A673 (cell line): ENCODE data around the gene SHISA3. TPM values are rescaled to one million over a fixed set of nuclear protein-coding genes. Genes with fewer than 3 reads are reported as not detected.

Experiments used
- BruUV-seq: library from RNA; stranded (reverse); fragments of 400-500 nt; replicated peaks from 2 replicates; lab custom pipeline; 2021; lab: Mats Ljungman, UMichigan
- CTCF ChIA-PET: fragments of 300-600 bp; sonication (Branson Sonifier 250); formaldehyde crosslinking; loops from one replicate; lab custom pipeline; 2022; ENCODE audit warnings: antibody characterized with exemption; lab: Charles Lee
- POLR2A ChIA-PET: fragments of 300-600 bp; sonication (Branson Sonifier 250); formaldehyde crosslinking; loops from one replicate; lab custom pipeline; 2022; ENCODE audit warnings: antibody characterized with exemption; ENCODE audit not compliant: low non-redundant PET; lab: Charles Lee
- DNase-seq: peaks from one replicate; pipeline ENCODE4 v3.0.0-alpha.2; 2015; ENCODE audit warnings: low spot score
- H3K27ac ChIP-seq: fragments of 200-600 bp; sonication (generic); 2 replicates; pipeline ENCODE4 v1.5.1; 2016; ENCODE audit warnings: mixed run types, low read depth, mild to moderate bottlenecking, mixed read lengths, antibody characterized with exemption, low read length; ENCODE audit not compliant: poor library complexity, severe bottlenecking
- H3K27me3 ChIP-seq: fragments of 200-600 bp; sonication (generic); replicated peaks from 2 replicates; pipeline ENCODE4 v1.6.1; 2017; ENCODE audit warnings: mixed run types, low read depth, mild to moderate bottlenecking, mixed read lengths, antibody characterized with exemption, low read length; ENCODE audit not compliant: insufficient read depth, poor library complexity
- H3K36me3 ChIP-seq: fragments of 200-600 bp; sonication (generic); 2 replicates; pipeline ENCODE4 v1.6.1; 2016; ENCODE audit warnings: mixed run types, mild to moderate bottlenecking, mixed read lengths, antibody characterized with exemption, low read length; ENCODE audit not compliant: insufficient read depth, poor library complexity, severe bottlenecking
- H3K4me1 ChIP-seq: fragments of 200-600 bp; sonication (generic); 2 replicates; pipeline ENCODE4 v1.6.1; 2017; ENCODE audit warnings: mixed run types, mild to moderate bottlenecking, mixed read lengths, antibody characterized with exemption, low read length; ENCODE audit not compliant: insufficient read depth, poor library complexity, severe bottlenecking
- H3K4me3 ChIP-seq: fragments of 200-600 bp; sonication (generic); 2 replicates; pipeline ENCODE4 v1.5.1; 2016; ENCODE audit warnings: low read depth, mixed run types, mild to moderate bottlenecking, mixed read lengths, low read length; ENCODE audit not compliant: poor library complexity, severe bottlenecking
- H3K9me3 ChIP-seq: fragments of 200-600 bp; sonication (generic); 2 replicates; pipeline ENCODE4 v1.6.1; 2016; ENCODE audit warnings: mixed run types, low read depth, mild to moderate bottlenecking, mixed read lengths, antibody characterized with exemption, low read length; ENCODE audit not compliant: poor library complexity, severe bottlenecking
- EZH2 ChIP-seq: fragments of 200-600 bp; sonication (generic); IDR thresholded peaks from 2 replicates; pipeline ENCODE4 v1.6.1; 2017; ENCODE audit warnings: borderline replicate concordance, low read depth, mild to moderate bottlenecking, mixed read lengths, antibody characterized with exemption, low read length; ENCODE audit not compliant: poor library complexity, severe bottlenecking
- intact Hi-C: fragments of 100-400 bp; cut with micrococcal nuclease; formaldehyde crosslinking; loops from one replicate; pipeline ENCODE4 v1.10.0; 2022; ENCODE audit not compliant: unreplicated experiment
- total RNA-seq: library from RNA; stranded (reverse); gene quantifications from 2 replicates; pipeline ENCODE4 v1.2.3, GENCODE V29; 2021
- TF ChIP-seq, protein P1 (sequence below): fragments of 300-800, 200-600 bp; sonication (generic); conservative IDR thresholded peaks from 2 replicates; pipeline ENCODE4 v1.5.1; 2017; ENCODE audit warnings: low read depth, mild to moderate bottlenecking, antibody characterized with exemption, low read length, moderate library complexity, mixed read lengths

Gene SHISA3
- total RNA-seq, 1 experiment from 2014 or later: 0.39 TPM

DNA sequence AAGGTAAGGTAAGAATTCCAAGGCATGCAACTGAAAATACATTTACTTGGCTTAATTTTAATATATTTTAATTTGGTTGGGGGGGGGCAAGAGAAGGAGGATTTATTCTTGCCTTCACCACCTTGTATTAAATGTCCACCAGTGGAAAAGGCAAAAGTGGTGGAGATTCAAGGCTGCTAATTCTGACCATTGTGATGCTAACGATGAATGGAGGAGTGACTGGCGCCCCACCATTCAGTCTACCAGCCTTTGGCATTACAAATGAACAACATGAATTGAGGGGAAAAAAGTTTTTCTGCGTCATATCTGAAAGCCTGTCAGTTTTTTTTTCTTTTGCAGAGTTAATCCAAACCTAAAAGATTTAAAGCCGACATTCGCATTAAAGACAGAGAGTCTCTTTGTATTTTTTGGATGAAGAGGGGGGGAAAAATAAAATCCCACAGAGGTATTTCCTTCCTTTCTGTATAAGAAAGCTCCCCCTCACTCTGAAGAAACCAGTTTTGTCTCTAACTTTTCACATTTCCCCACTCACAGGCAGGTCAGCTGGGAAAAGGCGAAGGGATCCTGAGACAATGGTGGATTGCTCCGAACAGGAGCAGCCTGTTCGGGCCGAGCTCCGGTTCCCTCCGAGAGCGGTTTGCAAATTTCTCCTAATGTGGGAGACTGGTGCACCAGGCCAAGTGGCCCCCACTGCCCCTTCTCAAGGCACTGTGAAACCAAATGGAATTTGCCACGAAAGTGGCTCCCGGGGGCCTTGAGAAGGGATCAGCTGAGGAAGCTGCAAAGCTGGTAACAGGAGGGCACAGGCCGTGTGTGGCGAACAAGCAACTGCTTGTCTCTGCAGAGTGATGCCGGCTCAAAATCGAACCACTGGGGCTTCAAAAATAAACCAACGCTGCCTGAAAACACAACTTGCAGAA, 28.1 kb downstream of the SHISA3 start:
- ChIA-PET POLR2A (no interaction called here), CTCF (no interaction called here)
- no peak for DNase-seq
- intact Hi-C loops: no loop called here
- TF ChIP-seq, protein P1, sequence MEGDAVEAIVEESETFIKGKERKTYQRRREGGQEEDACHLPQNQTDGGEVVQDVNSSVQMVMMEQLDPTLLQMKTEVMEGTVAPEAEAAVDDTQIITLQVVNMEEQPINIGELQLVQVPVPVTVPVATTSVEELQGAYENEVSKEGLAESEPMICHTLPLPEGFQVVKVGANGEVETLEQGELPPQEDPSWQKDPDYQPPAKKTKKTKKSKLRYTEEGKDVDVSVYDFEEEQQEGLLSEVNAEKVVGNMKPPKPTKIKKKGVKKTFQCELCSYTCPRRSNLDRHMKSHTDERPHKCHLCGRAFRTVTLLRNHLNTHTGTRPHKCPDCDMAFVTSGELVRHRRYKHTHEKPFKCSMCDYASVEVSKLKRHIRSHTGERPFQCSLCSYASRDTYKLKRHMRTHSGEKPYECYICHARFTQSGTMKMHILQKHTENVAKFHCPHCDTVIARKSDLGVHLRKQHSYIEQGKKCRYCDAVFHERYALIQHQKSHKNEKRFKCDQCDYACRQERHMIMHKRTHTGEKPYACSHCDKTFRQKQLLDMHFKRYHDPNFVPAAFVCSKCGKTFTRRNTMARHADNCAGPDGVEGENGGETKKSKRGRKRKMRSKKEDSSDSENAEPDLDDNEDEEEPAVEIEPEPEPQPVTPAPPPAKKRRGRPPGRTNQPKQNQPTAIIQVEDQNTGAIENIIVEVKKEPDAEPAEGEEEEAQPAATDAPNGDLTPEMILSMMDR: no peak
- no peak for TF ChIP-seq EZH2
- Histone ChIP-seq H3K27me3 (no peaks in the 10 kb centered on the region), H3K36me3 (no peaks in the 10 kb centered on the region), H3K9me3 (no peaks in the 10 kb centered on the region), H3K27ac (no peak overlapping the region), H3K4me1 (no peaks in the 10 kb centered on the region), H3K4me3 (no peak overlapping the region)
- BruUV-seq: no TSS peak

DNA sequence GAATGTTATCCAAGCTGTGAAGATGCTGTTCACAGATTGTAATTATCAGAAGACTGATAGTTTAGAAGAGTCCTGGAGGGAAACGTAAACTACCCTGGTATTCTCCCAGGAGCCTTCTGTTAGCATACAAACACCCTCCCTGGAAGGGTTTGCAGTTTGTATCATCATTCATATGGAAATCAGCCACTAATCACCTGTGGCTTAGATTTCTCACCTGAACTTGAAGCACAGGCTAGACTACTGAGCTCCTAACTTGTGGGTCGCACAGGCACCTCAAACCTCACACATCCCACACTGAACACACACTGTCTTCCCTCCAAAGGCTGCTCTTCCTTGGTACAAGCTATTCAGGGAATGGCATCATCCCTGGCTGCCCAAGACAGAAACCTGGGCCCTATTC, 30.7 kb downstream of the SHISA3 start:
- Histone ChIP-seq H3K9me3 (no peaks in the 10 kb centered on the region), H3K36me3 (no peaks in the 10 kb centered on the region), H3K27ac (no peak overlapping the region), H3K27me3 (no peaks in the 10 kb centered on the region), H3K4me3 (no peak overlapping the region), H3K4me1 (no peaks in the 10 kb centered on the region)
- intact Hi-C loops: no loop called here
- no peak for DNase-seq
- ChIA-PET POLR2A (no interaction called here), CTCF (no interaction called here)
- TF ChIP-seq, protein P1: no peak
- no peak for TF ChIP-seq EZH2
- BruUV-seq: no TSS peak

DNA sequence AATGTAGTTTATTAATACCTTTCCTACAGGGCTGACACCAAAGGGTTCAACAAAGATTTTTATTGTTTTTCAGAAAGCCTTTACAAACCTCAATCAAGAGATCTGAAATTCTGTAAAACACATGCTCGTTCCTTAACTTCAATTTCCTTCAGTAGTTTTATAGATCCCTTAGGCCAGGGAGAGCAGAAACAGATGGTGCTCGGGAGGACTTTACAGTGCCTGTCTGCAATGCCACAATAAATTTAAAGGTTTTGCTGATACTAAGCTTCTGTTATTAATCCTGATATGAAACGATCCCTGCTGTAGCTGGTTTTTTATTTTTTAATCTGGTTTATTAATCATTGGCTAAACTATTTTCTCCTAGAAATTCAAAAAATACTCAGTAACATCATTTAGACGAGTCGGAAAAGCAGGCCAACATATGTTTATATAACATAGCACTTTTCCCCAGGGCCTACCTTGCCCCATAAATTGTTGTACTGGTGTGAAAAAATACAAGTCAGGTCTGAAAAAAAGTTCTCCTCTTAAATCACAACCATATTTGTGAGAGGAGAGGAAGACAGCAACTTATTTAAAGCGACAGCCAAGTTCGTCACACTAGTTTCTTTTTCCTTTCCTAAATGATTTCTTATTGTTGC, 39.8 kb downstream of the SHISA3 start:
- ChIA-PET POLR2A (no interaction called here), CTCF (no interaction called here)
- no TSS peak for BruUV-seq
- no peaks in the 10 kb centered on the region for H3K4me1 ChIP-seq
- no peak overlapping the region for H3K27ac ChIP-seq
- H3K27me3 ChIP-seq: peaks cover 5% of the 10 kb centered on the region
- no peak for DNase-seq
- TF ChIP-seq, protein P1: no peak
- TF ChIP-seq EZH2: no peak
- intact Hi-C loops: no loop called here
- no peak overlapping the region for H3K4me3 ChIP-seq
- H3K9me3 ChIP-seq: no peaks in the 10 kb centered on the region
- no peaks in the 10 kb centered on the region for H3K36me3 ChIP-seq
